ENCODE data around the gene MAEL. TPM values are rescaled to one million over a fixed set of nuclear protein-coding genes. Genes with fewer than 3 reads are reported as not detected.

The MAEL gene
- total and polyA plus RNA-seq, 2 of the 8 experiments (the other 6 are each of a cell fraction or from before 2014, with no cell fraction given): 0.03 TPM; not detected in 1

GRCh38 chr1:166971252-166971651 is 17.8 kb upstream of the MAEL start:
- H2BK120ac ChIP-seq (replicated peaks; ENCODE audit: low read depth, low read length): no peak overlapping the region
- no peak for FAIRE-seq
- H3K56ac ChIP-seq (replicated peaks; ENCODE audit: insufficient read length, low read depth, low read length): no peak overlapping the region
- TF ChIP-seq SRF (IDR thresholded peaks at IDR 0.05; ENCODE audit: low read depth, low read length) (no peak), GABPA (IDR thresholded peaks at IDR 0.05; ENCODE audit: borderline replicate concordance, insufficient read depth, low read length) (no peak), CBX5 (IDR thresholded peaks at IDR 0.05; ENCODE audit: low read depth, low read length) (no peak), ZNF274 (IDR thresholded peaks at IDR 0.05; ENCODE audit: borderline replicate concordance, extremely low read depth, low read length) (no peak)
- no peak overlapping the region for H3K9ac ChIP-seq (replicated peaks in 1 of 4; ENCODE audit: extremely low read depth in 1 of 4, low read depth in 3 of 4, low read length in 3 of 4)
- H3K4me3 ChIP-seq (ENCODE audit: extremely low read depth in 1 of 4, insufficient read depth in 2 of 4, low read depth in 3 of 4, low read length in 4 of 4): no peak overlapping the region
- no peak overlapping the region for H2BK12ac ChIP-seq (ENCODE audit: low read depth, low read length)
- no peak overlapping the region for H3K4ac ChIP-seq (replicated peaks; ENCODE audit: insufficient read length, low read depth, low read length)
- no peaks in the 10 kb centered on the region for H3K79me2 ChIP-seq (ENCODE audit: control insufficient read depth in 1 of 2, insufficient read depth in 2 of 2, low read length in 2 of 2)
- peaks cover under 1 to 2% of the 10 kb centered on the region in 2 experiments for H4K20me1 ChIP-seq (replicated peaks in 1 of 2; ENCODE audit: control insufficient read depth in 1 of 2, insufficient read depth in 2 of 2, low read length in 2 of 2)
- no peak overlapping the region for H2BK5ac ChIP-seq (ENCODE audit: low read depth, low read length)
- no peak overlapping the region for H4K8ac ChIP-seq (ENCODE audit: extremely low read depth, insufficient read depth, low read length)
- H3K79me1 ChIP-seq (ENCODE audit: low read depth, low read length): no peaks in the 10 kb centered on the region
- H3K4me2 ChIP-seq (ENCODE audit: insufficient read depth in 1 of 2, low read depth in 2 of 2, low read length in 2 of 2): no peak overlapping the region
- H3K36me3 ChIP-seq (ENCODE audit: control insufficient read depth in 2 of 4, insufficient read depth in 4 of 4, low read length in 3 of 4): no peaks in the 10 kb centered on the region
- no peak overlapping the region for H3K18ac ChIP-seq (ENCODE audit: extremely low read depth, low read length)
- POLR2A ChIA-PET (ENCODE audit: partially characterized antibody): interaction anchor here (1.3 kb wide), 1 partner anchor 9 kb away, joined by 3 read pairs; no protein-coding TSS in a partner anchor
- peaks cover 0 to 11% (median under 1%) of the 10 kb centered on the region in 4 experiments; a peak in 3 of 7 replicates for H3K4me1 ChIP-seq (replicated peaks in 1 of 4; ENCODE audit: control insufficient read depth in 3 of 4, insufficient read depth in 4 of 4, low read length in 3 of 4)
- no peaks in the 10 kb centered on the region for H3K9me3 ChIP-seq (ENCODE audit: insufficient read depth in 2 of 2, low read depth in 1 of 2, low read length in 1 of 2)
- no peak overlapping the region for H3K14ac ChIP-seq (ENCODE audit: insufficient read length)
- no peak overlapping the region for H2BK20ac ChIP-seq (ENCODE audit: low read length)
- H2BK15ac ChIP-seq (ENCODE audit: low read length): no peak overlapping the region
- 87% methylated on average over 3 of the region's 3 CpGs; no CpG with 5 or more reads in 1 of the 2 experiments for WGBS, 2 experiments (ENCODE audit: extremely low coverage in 1 of 2, insufficient coverage in 1 of 2, insufficient read length in 1 of 2, insufficient replicate concordance in 2 of 2, low coverage in 1 of 2, low lambda C conversion rate in 2 of 2, missing lambda C conversion rate in 1 of 2)
- H3K27me3 ChIP-seq (replicated peaks in 1 of 4; ENCODE audit: control insufficient read depth in 3 of 4, extremely low read depth in 1 of 4, insufficient read depth in 3 of 4, low read length in 3 of 4): peaks cover 15 to 31% (median 25%) of the 10 kb centered on the region in 4 experiments
- H2AFZ ChIP-seq (ENCODE audit: low read length): no peak overlapping the region
- H4K5ac ChIP-seq (ENCODE audit: insufficient read length, low read depth, low read length): no peak overlapping the region
- CTCF ChIA-PET (ENCODE audit: partially characterized antibody): interaction anchor here (1.2 to 6.2 kb wide), 2 partner anchors 61 to 88 kb away, joined by 3 to 43 read pairs; no protein-coding TSS in a partner anchor
- H4K91ac ChIP-seq (replicated peaks; ENCODE audit: insufficient read length, low read length): no peak overlapping the region
- no peak overlapping the region for H2AK5ac ChIP-seq (ENCODE audit: low read depth, low read length)
- no peak overlapping the region for H3K23ac ChIP-seq (ENCODE audit: insufficient read length)
- no peak for DNase-seq (ENCODE audit: low read depth in 1 of 2, low spot score in 2 of 2)
- peaks cover 8% of the 10 kb centered on the region; the same call in 1 of the 2 replicates for H3K23me2 ChIP-seq (ENCODE audit: low read depth, low read length)
- no peak overlapping the region for H3K27ac ChIP-seq (ENCODE audit: low read depth, low read length)

Measured in H1 (cell line).